CD14-positive monocyte (primary cell): ENCODE data around the gene OR4D1. TPM values are rescaled to one million over a fixed set of nuclear protein-coding genes. Genes with fewer than 3 reads are reported as not detected.

Experiments used
- DNase-seq, 3 donors: peaks; one replicate each; pipeline ENCODE4 v3.0.0-alpha.2; 2011 to 2022
- H2AFZ ChIP-seq: 2 replicates; pipeline ENCODE4 v1.6.0; 2012; ENCODE audit warnings: mild to moderate bottlenecking, low read depth, low read length, inconsistent platforms; ENCODE audit not compliant: insufficient read depth, poor library complexity, severe bottlenecking
- H3K27ac ChIP-seq, 2 donors: 1 replicate in 1 of 2; 2 replicates in 1 of 2; pipeline ENCODE4 v1.5.1; 2012 to 2013; ENCODE audit warnings: low read length in 2 of 2, control low read depth in 1 of 2, inconsistent platforms in 1 of 2, low read depth in 1 of 2, mild to moderate bottlenecking in 1 of 2
- H3K27me3 ChIP-seq, 2 donors: one replicate each; pipeline versions ENCODE4 v1.6.0 to v1.6.1; 2011 to 2013; ENCODE audit warnings: low read length in 2 of 2; ENCODE audit not compliant: control insufficient read depth in 2 of 2, insufficient read depth in 2 of 2
- H3K36me3 ChIP-seq, 2 donors: replicated peaks in 1 of 2; 1 replicate in 1 of 2; 2 replicates in 1 of 2; pipeline versions ENCODE4 v1.5.1 to v1.6.1; 2012 to 2013; ENCODE audit warnings: low read length in 2 of 2, control low read depth in 1 of 2, inconsistent platforms in 1 of 2, mild to moderate bottlenecking in 1 of 2; ENCODE audit not compliant: insufficient read depth in 2 of 2, control insufficient read depth in 1 of 2
- H3K4me1 ChIP-seq, 2 donors: 1 replicate in 1 of 2; 2 replicates in 1 of 2; pipeline versions ENCODE4 v1.5.1 to v1.6.1; 2012 to 2013; ENCODE audit warnings: low read length in 2 of 2, control low read depth in 1 of 2, inconsistent platforms in 1 of 2, mild to moderate bottlenecking in 1 of 2, moderate library complexity in 1 of 2; ENCODE audit not compliant: insufficient read depth in 2 of 2, control insufficient read depth in 1 of 2
- H3K4me2 ChIP-seq: replicated peaks from 2 replicates; pipeline ENCODE3; 2012; ENCODE audit warnings: low read length, moderate library complexity, mild to moderate bottlenecking; ENCODE audit not compliant: poor library complexity, severe bottlenecking; ENCODE audit errors: extremely low read depth
- H3K4me3 ChIP-seq, 3 experiments: fragments of 200-600 bp in 1 of 3; sonication (generic) in 1 of 3; replicated peaks in 1 of 3; 1 replicate in 2 of 3; 2 replicates in 1 of 3; pipeline ENCODE4 v1.5.1; 2011 to 2013; ENCODE audit warnings: low read length in 3 of 3, mild to moderate bottlenecking in 3 of 3, control low read depth in 2 of 3, low read depth in 2 of 3, inconsistent platforms in 1 of 3, moderate library complexity in 1 of 3
- H3K79me2 ChIP-seq: 2 replicates; pipeline ENCODE4 v1.6.0; 2012; ENCODE audit warnings: mild to moderate bottlenecking, control low read depth, inconsistent platforms, low read length, moderate library complexity; ENCODE audit not compliant: insufficient read depth
- H3K9ac ChIP-seq: 2 replicates; pipeline ENCODE4 v1.6.0; 2017; ENCODE audit warnings: low read length, mild to moderate bottlenecking; ENCODE audit not compliant: insufficient read depth, poor library complexity, severe bottlenecking
- H3K9me3 ChIP-seq, 2 donors: replicated peaks in 1 of 2; 1 replicate in 1 of 2; 2 replicates in 1 of 2; pipeline versions ENCODE4 v1.5.1 to v1.6.1; 2012 to 2013; ENCODE audit warnings: low read length in 2 of 2, control low read depth in 1 of 2; ENCODE audit not compliant: control insufficient read depth in 1 of 2, insufficient read depth in 1 of 2
- H4K20me1 ChIP-seq: 2 replicates; pipeline ENCODE4 v1.6.0; 2012; ENCODE audit warnings: mild to moderate bottlenecking, low read length, control low read depth, moderate library complexity; ENCODE audit not compliant: insufficient read depth
- H3K27ac Mint-ChIP-seq, 7 donors: one replicate each; pipeline ENCODE4 v1.8.0; 2020; ENCODE audit warnings: mild to moderate bottlenecking in 7 of 7, mixed read lengths in 7 of 7, moderate library complexity in 6 of 7, inconsistent platforms in 2 of 7
- H3K27me3 Mint-ChIP-seq, 3 donors: one replicate each; pipeline ENCODE4 v1.8.0; 2021 to 2022; ENCODE audit warnings: low read depth in 3 of 3, mild to moderate bottlenecking in 3 of 3, mixed read lengths in 3 of 3, moderate library complexity in 3 of 3, inconsistent platforms in 1 of 3
- H3K36me3 Mint-ChIP-seq, 2 donors: one replicate each; pipeline ENCODE4 v1.8.0; 2020; ENCODE audit warnings: mixed read lengths in 2 of 2, inconsistent platforms in 1 of 2, mild to moderate bottlenecking in 1 of 2
- H3K4me1 Mint-ChIP-seq: one replicate; pipeline ENCODE4 v1.8.0; 2020; ENCODE audit warnings: mild to moderate bottlenecking, mixed read lengths
- H3K4me3 Mint-ChIP-seq, 2 donors: one replicate each; pipeline ENCODE4 v1.8.0; 2020; ENCODE audit warnings: mild to moderate bottlenecking in 2 of 2, mixed read lengths in 2 of 2, moderate library complexity in 1 of 2
- H3K9me3 Mint-ChIP-seq, 7 donors: one replicate each; pipeline ENCODE4 v1.8.0; 2020 to 2022; ENCODE audit warnings: mixed read lengths in 7 of 7, mild to moderate bottlenecking in 6 of 7, moderate library complexity in 6 of 7, inconsistent platforms in 2 of 7
- WGBS: methylation state at CpG from one replicate; pipeline ENCODE4 v1.1.5; 2013; ENCODE audit warnings: missing lambda C conversion rate; ENCODE audit not compliant: insufficient coverage; 5-methylcytosine and 5-hydroxymethylcytosine counted together
- intact Hi-C, 2 donors: fragments of 100-400 bp; cut with micrococcal nuclease; formaldehyde crosslinking; loops; one replicate each; pipeline versions ENCODE4 v1.15.0 to v1.15.1; 2023
- polyA plus RNA-seq, 3 donors: library from polyadenylated mRNA; depleted of rRNA in 1 of 3; unstranded in 2 of 3; stranded (reverse) in 1 of 3; fragments of 300-500 nt in 2 of 3; fragments of >200 nt in 1 of 3; fragmentation: Illumina TruSeq in 2 of 3; gene quantifications; 1 replicate in 2 of 3; 2 replicates in 1 of 3; pipeline ENCODE4 v1.2.3, GENCODE V29; 2012 to 2021
- TF ChIP-seq, protein P1 (sequence below): fragments of 200-600 bp; IDR thresholded peaks from one replicate; pipeline ENCODE4 v1.8.0; 2022; ENCODE audit warnings: antibody characterized with exemption, mild to moderate bottlenecking

OR4D1 gene
- polyA plus RNA-seq, 3 donors, result 0.03 TPM; not detected in 2

DNA sequence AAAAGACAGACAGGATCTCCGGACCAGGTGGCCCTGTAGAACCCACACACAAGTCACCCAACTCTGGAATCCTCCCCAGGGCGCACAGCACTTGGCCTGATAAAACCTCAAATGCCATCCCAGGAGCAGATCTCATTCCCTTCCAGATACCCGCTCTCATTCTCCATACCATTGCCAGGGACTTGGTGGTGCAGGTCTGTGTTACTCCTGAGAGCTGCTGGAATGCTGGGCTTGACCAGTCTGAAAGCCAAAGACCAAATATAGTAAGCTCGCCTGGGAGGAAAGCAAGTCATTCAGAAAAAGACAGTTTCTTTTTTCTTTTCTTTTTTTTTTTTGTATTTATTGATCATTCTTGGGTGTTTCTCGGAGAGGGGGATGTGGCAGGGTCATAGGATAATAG lies 60.2 kb downstream of the OR4D1 start:
- H3K4me1 Mint-ChIP-seq, result no peaks in the 10 kb centered on the region
- TF ChIP-seq, protein P1, sequence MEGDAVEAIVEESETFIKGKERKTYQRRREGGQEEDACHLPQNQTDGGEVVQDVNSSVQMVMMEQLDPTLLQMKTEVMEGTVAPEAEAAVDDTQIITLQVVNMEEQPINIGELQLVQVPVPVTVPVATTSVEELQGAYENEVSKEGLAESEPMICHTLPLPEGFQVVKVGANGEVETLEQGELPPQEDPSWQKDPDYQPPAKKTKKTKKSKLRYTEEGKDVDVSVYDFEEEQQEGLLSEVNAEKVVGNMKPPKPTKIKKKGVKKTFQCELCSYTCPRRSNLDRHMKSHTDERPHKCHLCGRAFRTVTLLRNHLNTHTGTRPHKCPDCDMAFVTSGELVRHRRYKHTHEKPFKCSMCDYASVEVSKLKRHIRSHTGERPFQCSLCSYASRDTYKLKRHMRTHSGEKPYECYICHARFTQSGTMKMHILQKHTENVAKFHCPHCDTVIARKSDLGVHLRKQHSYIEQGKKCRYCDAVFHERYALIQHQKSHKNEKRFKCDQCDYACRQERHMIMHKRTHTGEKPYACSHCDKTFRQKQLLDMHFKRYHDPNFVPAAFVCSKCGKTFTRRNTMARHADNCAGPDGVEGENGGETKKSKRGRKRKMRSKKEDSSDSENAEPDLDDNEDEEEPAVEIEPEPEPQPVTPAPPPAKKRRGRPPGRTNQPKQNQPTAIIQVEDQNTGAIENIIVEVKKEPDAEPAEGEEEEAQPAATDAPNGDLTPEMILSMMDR, result no peak
- no peaks in the 10 kb centered on the region for H4K20me1 ChIP-seq
- H3K9me3 Mint-ChIP-seq, result peaks cover 0 to 1% (median 0%) of the 10 kb centered on the region in 7 donors
- no peak overlapping the region for H3K9ac ChIP-seq
- peaks cover 19 to 28% of the 10 kb centered on the region in 2 donors for H3K36me3 ChIP-seq
- no peak overlapping the region for H3K4me2 ChIP-seq
- no peak overlapping the region for H3K27ac Mint-ChIP-seq
- no peak overlapping the region for H2AFZ ChIP-seq
- H3K27ac ChIP-seq, result no peak overlapping the region
- no peak overlapping the region for H3K4me3 ChIP-seq
- H3K27me3 Mint-ChIP-seq, result peaks cover 0 to 2% (median 2%) of the 10 kb centered on the region in 3 donors
- H3K9me3 ChIP-seq, result no peaks in the 10 kb centered on the region
- H3K36me3 Mint-ChIP-seq, result peaks cover 39 to 41% of the 10 kb centered on the region in 2 donors
- no peaks in the 10 kb centered on the region for H3K79me2 ChIP-seq
- no peaks in the 10 kb centered on the region for H3K4me1 ChIP-seq
- intact Hi-C loops, result no loop called here
- WGBS, result 100% methylated on average over 3 of the region's 5 CpGs
- H3K4me3 Mint-ChIP-seq, result no peak overlapping the region
- no peaks in the 10 kb centered on the region for H3K27me3 ChIP-seq
- no peak for DNase-seq

Other genes with a start within 250 kb of the OR4D1 start
- 10 to 100 TPM in 1 of 3 donors, 1 to 10 TPM in 2; 4.2 to 31.0 (median 4.3) TPM for gene CUEDC1, start 193.0 kb upstream of the OR4D1 start, polyA plus RNA-seq
- gene VEZF1, start 160.1 kb upstream of the OR4D1 start, polyA plus RNA-seq, result 10 to 100 TPM; 28.3 to 40.1 (median 29.0) TPM
- 10 to 100 TPM; 51.2 to 72.1 (median 61.6) TPM for gene SRSF1, start 141.1 kb upstream of the OR4D1 start, polyA plus RNA-seq
- 1 to 10 TPM in 1 of 3 donors, under 1 TPM in 2; 0.30 to 9.9 (median 0.42) TPM for gene DYNLL2, start 65.0 kb upstream of the OR4D1 start, polyA plus RNA-seq
- gene OR4D2, start 18.6 kb downstream of the OR4D1 start, polyA plus RNA-seq, result not detected
- gene EPX, start 44.3 kb downstream of the OR4D1 start, polyA plus RNA-seq, result not detected
- gene MKS1, start 70.9 kb downstream of the OR4D1 start, polyA plus RNA-seq, result 1 to 10 TPM; 4.2 to 7.6 (median 5.0) TPM
- under 1 TPM in 2 of 3 donors, not detected in 1; 0.04 to 0.43 TPM for gene LPO, start 90.2 kb downstream of the OR4D1 start, polyA plus RNA-seq
- 1 to 10 TPM; 4.2 to 7.5 (median 6.0) TPM for gene MPO, start 132.6 kb downstream of the OR4D1 start, polyA plus RNA-seq
- 10 to 100 TPM in 1 of 3 donors, under 1 TPM in 2; 0.10 to 14.0 (median 0.18) TPM for gene TSPOAP1, start 180.4 kb downstream of the OR4D1 start, polyA plus RNA-seq
- gene SUPT4H1, start 203.8 kb downstream of the OR4D1 start, polyA plus RNA-seq, result 100 to 1,000 TPM; 144 to 251 (median 241) TPM